Central memory CD8-positive, alpha-beta T cell (primary cell): ENCODE data around the gene SORBS1.

Source experiments
- ATAC-seq: fragments of 150-1000 bp; cut with Tn5 transposase; replicated peaks from 2 replicates; pipeline ENCODE4 v1.10.0; 2022; ENCODE audit warnings: mild to moderate bottlenecking, moderate FRiP score, moderate number of reproducible peaks; ENCODE audit not compliant: poor library complexity, severe bottlenecking; ENCODE audit errors: extremely low read depth
- DNase-seq, 2 donors: peaks; one replicate each; pipeline ENCODE4 v3.0.0; 2021; ENCODE audit warnings: low spot score in 2 of 2
- H3K27ac Mint-ChIP-seq: one replicate; pipeline ENCODE4 v1.8.0; 2022; ENCODE audit warnings: low read depth, mild to moderate bottlenecking, moderate library complexity, mixed read lengths
- H3K27me3 Mint-ChIP-seq: one replicate; pipeline ENCODE4 v1.8.0; 2022; ENCODE audit warnings: mixed read lengths
- H3K36me3 Mint-ChIP-seq: one replicate; pipeline ENCODE4 v1.8.0; 2022; ENCODE audit warnings: mild to moderate bottlenecking, moderate library complexity, mixed read lengths; ENCODE audit not compliant: insufficient read depth
- H3K4me1 Mint-ChIP-seq: one replicate; pipeline ENCODE4 v1.8.0; 2022; ENCODE audit warnings: mixed read lengths
- H3K4me3 Mint-ChIP-seq: one replicate; pipeline ENCODE4 v1.8.0; 2022; ENCODE audit warnings: mild to moderate bottlenecking, moderate library complexity, mixed read lengths
- H3K9me3 Mint-ChIP-seq: one replicate; pipeline ENCODE4 v1.8.0; 2022; ENCODE audit warnings: mixed read lengths

Gene SORBS1

DNA sequence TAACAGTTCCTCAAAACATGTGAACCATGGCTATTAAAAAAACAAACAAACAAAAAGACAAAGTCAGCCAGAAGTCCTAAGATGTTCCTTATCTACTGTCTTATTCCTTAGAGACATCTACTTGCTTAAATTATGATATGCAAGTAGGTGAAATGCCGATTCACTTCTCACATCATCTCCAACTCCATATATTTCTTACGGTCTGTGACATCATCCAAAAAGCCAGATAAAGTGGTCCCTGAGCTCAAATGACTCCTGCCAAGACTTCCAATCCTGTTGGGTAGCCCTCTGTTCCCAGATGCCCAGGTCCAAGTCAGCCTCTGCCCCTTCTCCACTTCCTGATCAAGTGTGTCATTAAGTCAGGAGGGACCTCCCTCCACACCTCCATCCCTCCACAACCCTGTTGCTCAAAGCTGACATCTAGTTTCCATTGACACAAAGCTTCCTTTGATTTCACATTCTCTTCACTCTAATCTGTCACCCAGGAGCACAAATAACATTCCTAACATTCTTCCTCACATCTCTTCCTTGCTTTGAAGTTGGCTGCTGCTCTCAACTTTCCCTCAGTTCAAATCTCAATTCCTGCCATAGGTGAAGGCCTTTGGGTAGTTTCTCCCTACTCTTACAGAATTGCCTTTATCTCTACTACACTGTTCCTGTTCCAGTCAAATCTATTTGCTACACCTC, 214.3 kb downstream of the SORBS1 start:
- H3K4me3 Mint-ChIP-seq, result no peak overlapping the region
- H3K9me3 Mint-ChIP-seq, result no peaks in the 10 kb centered on the region
- H3K4me1 Mint-ChIP-seq, result no peaks in the 10 kb centered on the region
- no peak for ATAC-seq
- no peak overlapping the region for H3K27ac Mint-ChIP-seq
- no peaks in the 10 kb centered on the region for H3K36me3 Mint-ChIP-seq
- no peaks in the 10 kb centered on the region for H3K27me3 Mint-ChIP-seq
- DNase-seq, result no peak

DNA sequence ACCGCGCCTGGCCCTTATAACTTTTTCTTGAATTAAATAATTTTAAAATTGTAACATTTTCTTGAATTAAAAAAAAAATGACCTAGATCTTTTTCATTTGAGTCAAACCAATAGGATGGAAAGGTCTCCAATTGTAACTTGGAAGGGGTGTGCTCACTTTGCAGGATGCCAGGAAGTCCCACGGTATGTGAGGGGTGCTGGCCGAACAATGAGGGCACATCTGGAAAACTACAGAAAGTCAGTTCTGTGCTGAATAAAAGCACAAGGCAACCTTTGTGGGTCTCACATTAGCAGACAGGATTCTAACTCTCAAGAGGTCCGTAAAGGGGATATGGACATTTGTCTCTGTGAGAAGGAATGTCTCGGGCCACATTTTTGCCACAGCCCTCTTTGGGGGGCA, 217.6 kb downstream of the SORBS1 start:
- H3K4me3 Mint-ChIP-seq, result no peak overlapping the region
- H3K4me1 Mint-ChIP-seq, result no peaks in the 10 kb centered on the region
- H3K27ac Mint-ChIP-seq, result no peak overlapping the region
- no peaks in the 10 kb centered on the region for H3K27me3 Mint-ChIP-seq
- ATAC-seq (no peak), DNase-seq (no peak)
- H3K9me3 Mint-ChIP-seq, result no peaks in the 10 kb centered on the region
- H3K36me3 Mint-ChIP-seq, result peaks cover 3% of the 10 kb centered on the region

DNA sequence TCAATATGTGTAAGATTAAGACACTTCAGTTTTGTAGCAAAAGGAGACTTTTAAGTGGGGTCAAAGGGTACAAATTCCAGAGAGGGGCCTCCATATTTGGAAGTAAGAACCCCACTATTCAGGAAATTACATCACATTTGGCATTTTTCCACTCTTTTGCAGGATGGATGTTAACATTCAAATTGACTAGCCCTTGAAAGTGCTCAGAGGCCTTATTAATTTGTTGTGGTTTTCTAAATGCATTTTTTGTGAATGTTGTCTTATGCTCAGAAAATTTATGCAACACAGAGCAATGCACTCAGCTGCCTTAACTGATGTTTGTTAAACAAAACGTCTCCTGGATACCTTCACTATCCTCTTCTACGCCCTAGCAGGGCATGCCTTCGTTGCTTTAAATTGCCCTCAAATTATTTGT, 219.4 kb downstream of the SORBS1 start:
- Mint-ChIP-seq H3K4me1 (no peaks in the 10 kb centered on the region), H3K4me3 (no peak overlapping the region), H3K27me3 (no peaks in the 10 kb centered on the region), H3K36me3 (peaks cover 3% of the 10 kb centered on the region), H3K27ac (no peak overlapping the region), H3K9me3 (no peaks in the 10 kb centered on the region)
- no peak for ATAC-seq
- no peak for DNase-seq

DNA sequence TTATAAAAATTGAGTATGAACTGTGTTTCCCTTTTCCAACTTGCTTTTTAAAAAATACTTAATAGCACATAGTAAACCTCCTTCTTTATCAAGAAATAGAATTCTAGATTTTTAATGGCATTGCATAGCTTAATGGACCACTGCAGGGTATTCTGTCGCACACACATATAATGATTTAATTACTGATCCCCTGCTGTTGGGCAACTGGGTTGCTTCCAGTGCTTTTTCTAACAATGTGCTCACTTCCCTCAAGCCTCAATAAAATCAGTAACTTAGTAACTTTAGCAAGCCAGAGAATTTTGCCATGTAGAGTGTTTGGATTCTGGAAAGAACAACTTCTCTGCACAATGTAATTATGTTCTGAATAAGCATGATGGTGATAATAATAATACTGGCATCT, 221.3 kb downstream of the SORBS1 start:
- H3K4me3 Mint-ChIP-seq, result no peak overlapping the region
- no peaks in the 10 kb centered on the region for H3K4me1 Mint-ChIP-seq
- ATAC-seq (no peak), DNase-seq (no peak)
- no peaks in the 10 kb centered on the region for H3K9me3 Mint-ChIP-seq
- no peaks in the 10 kb centered on the region for H3K27me3 Mint-ChIP-seq
- H3K27ac Mint-ChIP-seq, result no peak overlapping the region
- H3K36me3 Mint-ChIP-seq, result peaks cover 3% of the 10 kb centered on the region

DNA sequence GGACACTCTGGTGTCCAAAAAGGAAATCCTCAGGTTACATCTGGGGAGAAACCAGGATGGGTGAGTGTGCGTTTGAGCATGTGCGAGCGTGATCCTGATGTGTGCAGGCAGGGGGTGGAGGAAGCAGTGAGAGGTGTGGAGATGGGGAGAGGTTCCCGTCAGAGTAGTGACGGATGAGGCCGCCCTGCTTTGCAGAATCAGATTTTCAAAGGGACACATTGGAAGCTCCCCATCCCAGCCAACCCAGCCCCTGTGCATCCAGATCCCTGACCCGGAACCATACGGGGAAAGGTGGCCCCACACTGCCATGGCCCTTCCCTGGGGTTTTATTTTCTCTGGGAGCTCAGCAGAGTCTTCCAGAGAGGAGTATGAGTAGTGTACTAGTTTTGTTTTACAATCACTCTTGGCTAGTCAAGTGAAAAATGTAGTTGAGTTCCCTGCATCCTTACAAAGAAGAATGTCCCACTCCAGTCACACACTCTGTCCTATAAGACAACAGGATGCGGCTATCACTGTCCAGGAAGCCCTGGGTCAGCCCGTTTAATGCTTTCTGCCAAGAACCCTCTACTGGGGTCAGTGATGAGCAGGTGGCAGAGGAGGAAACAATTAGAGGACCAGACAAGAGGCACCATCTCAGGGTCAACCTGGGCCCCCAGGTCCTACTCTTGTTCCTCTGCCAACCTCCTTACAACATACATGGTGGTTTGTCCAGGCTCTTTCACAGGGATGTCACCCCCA, 223.6 kb downstream of the SORBS1 start:
- Mint-ChIP-seq H3K4me1 (no peaks in the 10 kb centered on the region), H3K4me3 (no peak overlapping the region), H3K27ac (no peak overlapping the region), H3K27me3 (no peaks in the 10 kb centered on the region), H3K9me3 (no peaks in the 10 kb centered on the region), H3K36me3 (peaks cover 3% of the 10 kb centered on the region)
- ATAC-seq (no peak), DNase-seq (no peak)

DNA sequence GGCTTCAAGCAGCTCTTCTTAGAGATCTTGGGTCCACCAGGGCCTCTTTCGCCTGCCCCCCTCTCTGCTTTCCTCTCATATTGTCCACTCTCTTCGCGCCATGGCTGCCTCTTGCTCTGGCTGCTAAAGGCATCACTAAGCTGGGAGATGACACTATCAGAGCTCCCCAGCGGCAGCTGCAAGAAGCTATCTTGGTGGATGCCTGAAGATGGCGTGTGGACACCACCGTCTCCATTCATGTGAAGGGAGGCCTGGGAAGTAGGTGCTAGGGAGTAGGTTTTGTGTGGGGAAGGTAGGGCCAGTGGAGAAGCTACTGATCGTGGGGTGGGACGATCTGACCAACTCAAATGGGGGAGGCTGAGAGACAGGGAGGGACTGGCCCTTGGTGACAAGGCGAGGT, 224.5 kb downstream of the SORBS1 start:
- Mint-ChIP-seq H3K36me3 (peaks cover 3% of the 10 kb centered on the region), H3K27me3 (no peaks in the 10 kb centered on the region), H3K9me3 (no peaks in the 10 kb centered on the region), H3K4me3 (no peak overlapping the region), H3K4me1 (no peaks in the 10 kb centered on the region), H3K27ac (no peak overlapping the region)
- DNase-seq (no peak), ATAC-seq (no peak)

DNA sequence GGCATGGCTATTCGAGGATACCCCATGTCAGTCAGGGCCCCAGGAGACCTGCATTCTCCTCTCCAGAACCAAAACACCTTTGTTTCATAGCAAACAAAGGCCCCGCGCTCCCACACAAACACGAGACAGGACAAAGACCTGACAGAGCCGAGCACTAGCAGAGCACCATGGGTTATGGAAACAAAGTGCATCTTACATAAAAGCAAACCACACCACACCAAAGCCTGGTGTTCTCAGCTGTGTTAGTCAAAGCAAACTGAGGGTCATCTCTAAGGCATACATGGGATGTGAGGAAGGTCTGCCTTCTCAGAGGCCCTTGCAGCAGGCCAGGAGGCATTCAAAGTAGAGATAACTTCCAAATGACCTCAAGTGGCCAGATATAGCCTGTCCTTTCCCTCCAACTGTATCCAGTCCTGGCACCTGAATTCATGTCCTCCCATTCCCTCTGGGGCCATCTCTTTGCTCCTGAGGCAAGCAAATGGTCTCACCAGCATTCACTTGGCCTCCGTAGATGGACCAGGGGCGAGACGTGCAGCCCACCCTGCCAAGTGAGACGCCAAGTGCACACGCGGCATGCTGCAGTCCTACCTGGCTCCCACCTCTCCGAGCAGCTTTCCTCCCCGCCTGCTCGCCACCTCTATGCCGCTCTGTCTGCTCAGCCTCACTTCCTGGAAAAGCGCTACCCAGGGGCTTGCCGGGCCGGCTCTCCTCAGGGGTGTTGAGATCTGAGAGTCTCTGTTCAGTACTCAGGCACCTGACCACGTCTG, 225.1 kb downstream of the SORBS1 start:
- Mint-ChIP-seq H3K36me3 (peaks cover 3% of the 10 kb centered on the region), H3K4me1 (no peaks in the 10 kb centered on the region), H3K27me3 (no peaks in the 10 kb centered on the region), H3K9me3 (no peaks in the 10 kb centered on the region), H3K27ac (no peak overlapping the region), H3K4me3 (no peak overlapping the region)
- ATAC-seq (no peak), DNase-seq (no peak)

DNA sequence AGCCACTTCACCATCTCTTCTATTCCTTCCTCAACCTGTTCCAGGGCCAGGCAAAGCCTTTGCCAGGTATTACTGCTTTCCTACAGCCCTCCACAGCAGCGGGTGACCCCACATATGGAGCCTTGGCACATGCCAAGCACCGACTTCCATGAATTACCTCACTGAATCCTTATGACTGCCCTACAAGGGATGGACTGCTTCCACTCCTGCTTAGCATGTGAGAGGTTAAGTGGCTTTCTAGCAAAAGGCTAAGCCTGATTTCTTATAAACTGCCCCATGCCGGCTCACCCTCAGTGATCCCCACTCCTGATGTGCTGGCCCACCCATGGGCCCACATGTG, 226.4 kb downstream of the SORBS1 start:
- H3K27me3 Mint-ChIP-seq, result no peaks in the 10 kb centered on the region
- ATAC-seq (no peak), DNase-seq (no peak)
- H3K36me3 Mint-ChIP-seq, result peaks cover 3% of the 10 kb centered on the region
- H3K27ac Mint-ChIP-seq, result no peak overlapping the region
- H3K9me3 Mint-ChIP-seq, result no peaks in the 10 kb centered on the region
- H3K4me3 Mint-ChIP-seq, result no peak overlapping the region
- no peaks in the 10 kb centered on the region for H3K4me1 Mint-ChIP-seq

DNA sequence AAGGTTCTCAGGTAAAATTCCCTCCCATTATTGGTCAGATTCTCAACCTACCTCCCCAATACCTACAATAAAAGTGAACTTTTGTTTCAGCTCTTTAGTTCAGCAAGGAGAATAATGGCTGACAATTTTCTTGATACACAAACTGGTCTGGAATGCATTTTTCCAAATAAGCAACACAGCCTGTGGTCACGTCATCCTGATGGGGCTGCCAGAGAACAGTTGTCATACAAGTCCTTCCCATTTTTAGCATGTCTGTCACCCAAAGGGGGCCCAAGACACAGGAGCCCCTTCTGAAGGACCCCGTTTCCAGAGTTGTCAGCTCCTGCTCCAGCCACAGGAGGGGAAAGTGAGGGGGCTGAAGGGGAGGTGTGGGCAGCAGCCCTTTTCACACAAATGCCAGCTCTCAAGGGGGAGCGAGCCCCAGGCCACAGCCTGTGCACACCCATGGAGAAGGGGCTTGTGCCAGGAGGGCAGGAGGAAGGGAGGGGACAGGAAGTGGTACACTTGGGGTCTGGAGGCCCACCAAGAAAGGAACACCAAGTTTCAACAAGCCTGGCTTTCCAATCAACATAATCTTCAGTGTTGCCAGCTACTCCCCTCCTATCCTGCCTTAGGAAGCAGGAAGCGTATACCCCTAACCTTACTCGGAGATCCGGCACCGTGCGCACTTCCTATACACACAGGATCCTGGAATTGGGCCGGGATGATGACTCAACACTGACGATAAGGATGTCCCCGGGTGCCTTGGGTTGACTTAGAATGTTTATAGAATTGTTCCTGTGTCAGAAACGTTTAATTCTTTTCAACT, 227.0 kb downstream of the SORBS1 start:
- no peaks in the 10 kb centered on the region for H3K4me1 Mint-ChIP-seq
- DNase-seq (no peak), ATAC-seq (no peak)
- H3K27me3 Mint-ChIP-seq, result no peaks in the 10 kb centered on the region
- H3K27ac Mint-ChIP-seq, result no peak overlapping the region
- H3K4me3 Mint-ChIP-seq, result no peak overlapping the region
- peaks cover 3% of the 10 kb centered on the region for H3K36me3 Mint-ChIP-seq
- H3K9me3 Mint-ChIP-seq, result no peaks in the 10 kb centered on the region

DNA sequence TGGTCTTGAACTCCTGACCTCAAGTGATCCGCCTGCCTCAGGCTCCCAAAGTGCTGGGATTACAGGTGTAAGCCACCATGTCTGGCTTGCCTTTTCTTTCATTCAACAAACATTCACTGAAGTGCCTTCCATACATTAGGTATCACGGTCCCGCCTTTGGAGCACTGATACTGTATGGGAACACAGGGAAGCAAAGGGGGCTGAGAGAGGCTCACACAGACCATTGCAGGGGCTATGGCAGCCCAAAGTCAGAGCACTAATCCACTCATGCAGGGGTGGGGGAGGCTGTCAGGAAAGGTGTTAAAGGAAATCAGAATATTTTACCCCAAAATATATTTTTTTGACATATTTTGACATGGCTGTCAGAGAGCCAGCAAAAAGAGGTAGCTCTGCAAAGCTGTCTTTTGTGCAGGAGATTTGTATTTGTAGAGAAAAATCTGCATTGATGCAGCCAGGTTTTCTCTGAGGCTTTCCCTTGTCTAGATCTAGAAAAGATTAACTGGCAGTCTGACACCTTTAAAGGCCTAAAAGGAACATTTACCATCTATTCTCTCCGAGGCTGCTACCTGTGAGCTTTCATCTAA, 228.4 kb downstream of the SORBS1 start:
- H3K9me3 Mint-ChIP-seq, result no peaks in the 10 kb centered on the region
- no peaks in the 10 kb centered on the region for H3K27me3 Mint-ChIP-seq
- ATAC-seq (no peak), DNase-seq (no peak)
- H3K27ac Mint-ChIP-seq, result no peak overlapping the region
- H3K36me3 Mint-ChIP-seq, result no peaks in the 10 kb centered on the region
- no peak overlapping the region for H3K4me3 Mint-ChIP-seq
- H3K4me1 Mint-ChIP-seq, result no peaks in the 10 kb centered on the region

DNA sequence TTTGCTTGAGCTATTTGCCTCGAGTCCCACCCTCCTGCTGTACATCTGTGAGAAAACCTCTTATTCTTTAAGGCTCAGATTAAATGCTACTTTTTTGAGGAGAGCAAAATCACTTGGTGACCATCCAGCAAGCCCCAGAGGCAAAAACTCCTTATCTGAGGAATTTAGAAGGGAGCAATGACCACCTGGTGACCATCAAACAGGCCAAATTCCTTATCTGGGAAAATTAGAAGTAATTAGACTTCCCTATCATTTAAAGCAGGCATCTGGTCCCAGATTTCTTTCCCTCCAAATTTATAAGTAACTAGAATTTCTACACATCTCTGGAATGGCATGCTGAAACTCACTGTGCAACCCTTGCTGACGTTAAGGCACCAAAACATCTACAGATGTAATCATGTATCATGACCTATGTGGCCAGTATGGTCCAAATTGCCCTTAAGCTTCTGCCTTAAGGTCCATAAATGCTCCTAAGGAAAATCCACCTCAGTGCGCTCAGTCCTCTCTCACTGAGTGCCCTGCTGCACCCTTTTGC, 229.5 kb downstream of the SORBS1 start:
- Mint-ChIP-seq H3K27me3 (no peaks in the 10 kb centered on the region), H3K36me3 (no peaks in the 10 kb centered on the region), H3K27ac (no peak overlapping the region), H3K4me3 (no peak overlapping the region), H3K4me1 (no peaks in the 10 kb centered on the region), H3K9me3 (no peaks in the 10 kb centered on the region)
- DNase-seq (no peak), ATAC-seq (no peak)

DNA sequence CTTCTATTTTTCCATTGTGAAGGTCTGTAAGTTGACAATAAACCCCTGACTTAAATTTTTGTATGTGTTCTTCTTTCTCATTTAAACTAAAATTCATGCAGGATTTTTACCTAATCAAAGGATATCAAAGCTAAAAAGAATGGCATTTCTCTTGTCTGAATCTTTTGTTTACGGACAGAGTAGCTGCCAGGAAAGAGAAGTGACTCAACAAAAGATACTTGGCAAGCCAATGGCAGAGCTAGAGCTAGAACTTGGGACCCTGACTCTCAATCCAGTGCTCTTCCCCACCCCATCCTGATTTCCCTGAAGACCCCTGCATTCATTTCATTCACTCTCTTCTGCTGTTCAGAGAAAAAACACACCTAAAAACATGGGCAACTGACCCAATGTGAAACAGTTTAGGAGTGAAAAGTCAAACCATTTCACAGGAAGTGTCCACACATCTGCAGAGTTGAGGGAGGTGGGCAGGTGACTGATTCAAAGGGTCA, 230.2 kb downstream of the SORBS1 start:
- H3K4me3 Mint-ChIP-seq, result no peak overlapping the region
- H3K4me1 Mint-ChIP-seq, result no peaks in the 10 kb centered on the region
- no peaks in the 10 kb centered on the region for H3K36me3 Mint-ChIP-seq
- ATAC-seq (no peak), DNase-seq (no peak)
- H3K9me3 Mint-ChIP-seq, result no peaks in the 10 kb centered on the region
- H3K27me3 Mint-ChIP-seq, result no peaks in the 10 kb centered on the region
- no peak overlapping the region for H3K27ac Mint-ChIP-seq
